ENCODE measurements around the gene OPHN1.

Gene OPHN1

GRCh38 chrX:68416592-68416991, 16.7 kb downstream of the OPHN1 start:
- H3K4me2 ChIP-seq: no peak overlapping the region
- no peaks in the 10 kb centered on the region for H4K20me1 ChIP-seq (ENCODE audit: insufficient read depth)
- no peak overlapping the region for H3K27ac ChIP-seq
- H3K36me3 ChIP-seq (ENCODE audit: insufficient read depth): no peaks in the 10 kb centered on the region
- no peak overlapping the region for H3K9ac ChIP-seq
- H3K4me1 ChIP-seq (ENCODE audit: low read depth, poor library complexity, severe bottlenecking): no peaks in the 10 kb centered on the region
- no peaks in the 10 kb centered on the region for H3K79me2 ChIP-seq (ENCODE audit: insufficient read depth, low read depth)
- H3K27me3 ChIP-seq (ENCODE audit: insufficient read depth, low read depth): no peaks in the 10 kb centered on the region
- H3K4me3 ChIP-seq (IDR thresholded peaks at IDR 0.05; ENCODE audit: insufficient read depth, low read depth, low read length): no peak overlapping the region
- TF ChIP-seq CTCF (conservative IDR thresholded peaks at IDR 0.05; ENCODE audit: low read depth, low read length): no peak
- H2AFZ ChIP-seq (ENCODE audit: low read depth): no peak overlapping the region

- no peaks in the 10 kb centered on the region for H4K20me1 ChIP-seq (ENCODE audit: insufficient read depth)
- H3K79me2 ChIP-seq (ENCODE audit: insufficient read depth, low read depth): no peaks in the 10 kb centered on the region
- H2AFZ ChIP-seq (ENCODE audit: low read depth): no peak overlapping the region
- H3K27ac ChIP-seq: no peak overlapping the region
- TF ChIP-seq CTCF (conservative IDR thresholded peaks at IDR 0.05; ENCODE audit: low read depth, low read length): no peak
- H3K4me1 ChIP-seq (ENCODE audit: low read depth, poor library complexity, severe bottlenecking): no peaks in the 10 kb centered on the region
- no peak overlapping the region for H3K4me2 ChIP-seq
- H3K9ac ChIP-seq: no peak overlapping the region
- H3K4me3 ChIP-seq (IDR thresholded peaks at IDR 0.05; ENCODE audit: insufficient read depth, low read depth, low read length): no peak overlapping the region
- no peaks in the 10 kb centered on the region for H3K36me3 ChIP-seq (ENCODE audit: insufficient read depth)
- H3K27me3 ChIP-seq (ENCODE audit: insufficient read depth, low read depth): no peaks in the 10 kb centered on the region
These were observed 18.0 kb downstream of the OPHN1 start for GRCh38 chrX:68415316-68415715.

GRCh38 chrX:68413254-68413653, 20.0 kb downstream of the OPHN1 start:
- Histone ChIP-seq H3K4me3 (IDR thresholded peaks at IDR 0.05; ENCODE audit: insufficient read depth, low read depth, low read length) (no peak overlapping the region), H2AFZ (ENCODE audit: low read depth) (no peak overlapping the region), H3K4me1 (ENCODE audit: low read depth, poor library complexity, severe bottlenecking) (no peaks in the 10 kb centered on the region), H3K9ac (no peak overlapping the region), H3K27me3 (ENCODE audit: insufficient read depth, low read depth) (no peaks in the 10 kb centered on the region), H3K27ac (no peak overlapping the region), H4K20me1 (ENCODE audit: insufficient read depth) (no peaks in the 10 kb centered on the region), H3K4me2 (no peak overlapping the region), H3K79me2 (ENCODE audit: insufficient read depth, low read depth) (no peaks in the 10 kb centered on the region), H3K36me3 (ENCODE audit: insufficient read depth) (no peaks in the 10 kb centered on the region)
- TF ChIP-seq CTCF (conservative IDR thresholded peaks at IDR 0.05; ENCODE audit: low read depth, low read length): no peak

- H3K27ac ChIP-seq: no peak overlapping the region
These were observed 21.6 kb downstream of the OPHN1 start for GRCh38 chrX:68411729-68412128.

More at GRCh38 chrX:68411729-68412128, 21.6 kb downstream of the OPHN1 start:
- Histone ChIP-seq H3K9ac (no peak overlapping the region), H3K36me3 (ENCODE audit: insufficient read depth) (no peaks in the 10 kb centered on the region), H3K4me2 (no peak overlapping the region), H3K4me3 (IDR thresholded peaks at IDR 0.05; ENCODE audit: insufficient read depth, low read depth, low read length) (no peak overlapping the region), H3K4me1 (ENCODE audit: low read depth, poor library complexity, severe bottlenecking) (no peaks in the 10 kb centered on the region), H2AFZ (ENCODE audit: low read depth) (no peak overlapping the region), H3K27me3 (ENCODE audit: insufficient read depth, low read depth) (no peaks in the 10 kb centered on the region), H3K79me2 (ENCODE audit: insufficient read depth, low read depth) (no peaks in the 10 kb centered on the region), H4K20me1 (ENCODE audit: insufficient read depth) (no peaks in the 10 kb centered on the region)
- no peak for TF ChIP-seq CTCF (conservative IDR thresholded peaks at IDR 0.05; ENCODE audit: low read depth, low read length)
